Stimulated activated CD4-positive, alpha-beta T cell treated with anti-CD3 and anti-CD28 coated beads, TNF-alpha, amount 100 ng/mL, for 1 hour (primary cell): Measurements from ENCODE around the gene SPACA1.
"Not testable (repeated sequence)": the region's sequence is repeated elsewhere in the genome, so short reads cannot be mapped to it uniquely, and the experiment has no call there.

Source experiments
- DNase-seq, 3 donors: peaks; one replicate each; pipeline ENCODE4 v3.0.0-alpha.2; 2020; ENCODE audit warnings: low read depth in 3 of 3, low spot score in 1 of 3

SPACA1 gene, protein sequence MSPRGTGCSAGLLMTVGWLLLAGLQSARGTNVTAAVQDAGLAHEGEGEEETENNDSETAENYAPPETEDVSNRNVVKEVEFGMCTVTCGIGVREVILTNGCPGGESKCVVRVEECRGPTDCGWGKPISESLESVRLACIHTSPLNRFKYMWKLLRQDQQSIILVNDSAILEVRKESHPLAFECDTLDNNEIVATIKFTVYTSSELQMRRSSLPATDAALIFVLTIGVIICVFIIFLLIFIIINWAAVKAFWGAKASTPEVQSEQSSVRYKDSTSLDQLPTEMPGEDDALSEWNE

DNA sequence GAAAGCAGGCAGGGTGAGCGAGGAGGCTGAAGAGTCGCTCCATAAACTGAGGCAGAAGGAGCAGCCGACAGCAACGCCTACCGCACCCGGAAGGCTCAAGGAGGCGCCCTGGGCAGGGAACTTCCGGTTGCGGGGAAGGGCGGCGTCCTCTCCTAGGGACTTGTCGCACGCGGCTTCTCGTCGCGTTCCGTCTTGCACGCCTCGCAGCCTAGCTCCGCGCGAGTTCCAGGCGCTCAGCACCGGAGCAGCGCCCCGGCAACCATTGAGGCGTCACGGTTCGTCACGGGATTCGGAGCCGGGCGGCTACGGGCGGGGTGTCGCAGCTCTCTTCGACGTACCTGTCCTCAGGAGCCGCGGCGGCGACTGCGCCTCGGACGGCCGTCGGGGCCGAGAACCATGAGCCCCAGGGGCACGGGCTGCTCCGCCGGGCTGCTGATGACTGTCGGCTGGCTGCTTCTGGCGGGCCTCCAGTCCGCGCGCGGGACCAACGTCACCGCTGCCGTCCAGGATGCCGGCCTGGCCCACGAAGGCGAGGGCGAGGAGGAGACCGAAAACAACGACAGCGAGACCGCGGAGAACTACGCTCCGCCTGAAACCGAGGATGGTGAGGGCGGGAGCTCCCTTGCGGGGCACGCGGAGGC is at the start of gene SPACA1:
TSS of gene SPACA1 (plus strand) at position 332 of the 641 bp plus-strand sequence. CDS start at position 397, 65 bp downstream.
- DNase-seq = no peak

DNA sequence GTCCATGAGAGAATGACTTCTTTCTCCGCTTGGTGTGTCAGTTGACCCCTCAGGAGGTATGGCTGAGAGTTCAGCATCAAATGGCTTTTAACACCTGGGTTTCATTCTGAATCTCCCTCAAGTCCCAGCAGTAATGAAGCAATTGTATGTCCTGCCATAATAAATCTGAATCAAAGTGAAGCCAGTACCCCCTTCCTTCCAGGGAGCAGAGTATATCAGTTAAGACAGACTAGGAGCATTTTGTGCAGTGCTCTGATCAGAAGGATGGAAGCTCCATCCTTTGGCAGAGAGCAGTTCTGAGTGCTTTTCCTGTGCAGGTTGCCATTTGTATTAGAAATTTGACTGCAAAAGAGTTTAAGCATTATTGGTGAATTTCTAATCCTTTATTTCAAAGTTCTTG is 46.9 kb upstream of the SPACA1 start:
- no peak for DNase-seq

DNA sequence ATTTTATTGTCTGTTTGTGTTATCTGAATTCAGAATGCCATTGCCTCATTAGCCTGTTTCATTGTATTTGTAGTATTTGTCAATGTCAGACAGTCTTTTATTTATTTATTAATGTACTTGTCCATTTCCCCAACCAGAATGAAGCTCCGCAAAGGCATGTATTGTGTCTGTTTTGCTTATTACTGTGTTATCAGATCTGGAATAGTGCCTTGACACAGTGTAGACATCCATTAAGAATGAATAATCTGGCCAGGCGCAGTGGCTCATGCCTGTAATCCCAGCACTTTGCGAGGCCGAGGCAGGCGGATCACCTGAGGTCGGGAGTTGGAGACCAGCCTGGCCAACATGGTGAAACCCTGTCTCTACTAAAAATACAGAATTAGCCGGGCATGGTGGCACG is 46.4 kb upstream of the SPACA1 start:
- DNase-seq = not testable (repeated sequence)

DNA sequence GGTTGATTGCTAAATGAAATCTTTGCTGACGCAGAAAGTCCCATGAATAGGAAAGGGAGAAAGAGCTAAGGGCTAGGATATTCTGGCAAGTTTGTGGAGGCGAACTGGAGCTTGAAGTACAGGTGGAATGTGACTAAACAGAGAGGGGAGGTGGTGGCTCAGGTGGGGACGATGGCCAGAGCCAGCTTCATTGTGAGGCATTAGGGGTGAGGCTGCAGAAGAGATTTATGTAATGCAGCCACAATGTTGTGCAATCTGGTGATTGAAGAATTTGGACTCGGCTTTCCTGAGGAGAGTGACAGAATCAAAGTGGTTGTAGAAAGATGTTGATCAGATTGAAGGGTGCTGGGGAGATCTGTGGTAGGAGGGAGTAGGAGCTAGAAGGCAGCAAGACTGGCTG is 42.9 kb upstream of the SPACA1 start:
- no peak for DNase-seq

DNA sequence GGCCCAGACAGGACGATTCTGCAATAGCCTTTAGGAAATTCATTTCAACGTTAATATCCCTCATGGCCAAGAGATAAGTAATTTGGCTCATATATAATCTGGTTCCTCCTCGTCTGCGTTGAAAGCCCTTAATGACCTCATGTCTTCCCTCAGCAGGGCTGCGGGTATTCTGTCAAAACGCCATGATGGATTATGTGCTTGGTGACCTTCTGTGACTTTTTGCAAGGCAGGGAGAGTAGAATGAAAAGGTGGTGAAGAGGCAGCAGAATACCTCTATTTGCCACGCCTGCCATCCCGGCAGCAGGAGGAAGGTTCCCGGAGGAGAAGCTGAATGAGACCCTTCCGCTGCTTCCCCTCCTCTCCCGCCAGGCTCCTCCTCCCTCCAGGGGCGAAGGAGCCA is 41.1 kb upstream of the SPACA1 start:
- DNase-seq = no peak

DNA sequence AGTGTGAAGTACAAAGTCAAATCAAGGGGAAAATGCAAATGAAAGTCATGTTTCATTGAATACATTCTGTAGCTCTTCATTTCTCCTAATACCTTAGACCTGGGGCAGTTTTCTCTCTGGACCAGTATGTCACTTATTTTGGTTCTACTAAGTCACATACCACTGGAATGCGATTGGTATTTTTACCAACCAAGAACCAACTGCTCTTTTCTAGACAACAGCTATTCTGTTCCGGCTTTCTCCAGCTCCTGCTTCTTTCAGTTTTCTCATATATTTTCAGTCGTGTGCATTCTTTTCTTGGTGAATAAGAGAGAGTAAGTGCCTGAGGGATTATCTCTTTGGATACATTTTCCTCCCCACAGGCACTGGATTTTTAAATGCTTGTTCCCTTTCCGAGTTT is 39.2 kb upstream of the SPACA1 start:
- no peak for DNase-seq

DNA sequence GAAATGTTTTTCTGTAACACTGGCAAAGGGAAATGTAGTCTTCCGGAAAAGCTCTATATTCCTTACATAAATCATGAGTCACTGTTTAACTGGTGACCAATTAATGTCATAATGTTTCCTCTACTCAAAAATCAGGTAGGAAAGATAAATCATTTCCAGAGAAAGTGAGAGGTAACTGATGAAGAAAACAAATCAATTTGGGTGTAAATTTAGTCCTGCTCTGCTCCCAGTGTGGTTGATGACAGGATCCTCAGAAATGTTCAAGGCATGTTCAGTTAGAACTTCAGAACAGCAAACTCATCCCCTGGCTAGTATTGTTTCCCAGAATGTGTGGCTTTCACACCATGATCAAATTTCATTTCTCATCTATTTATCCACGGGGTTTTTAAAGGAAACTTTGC is 38.8 kb upstream of the SPACA1 start:
- DNase-seq = no peak

DNA sequence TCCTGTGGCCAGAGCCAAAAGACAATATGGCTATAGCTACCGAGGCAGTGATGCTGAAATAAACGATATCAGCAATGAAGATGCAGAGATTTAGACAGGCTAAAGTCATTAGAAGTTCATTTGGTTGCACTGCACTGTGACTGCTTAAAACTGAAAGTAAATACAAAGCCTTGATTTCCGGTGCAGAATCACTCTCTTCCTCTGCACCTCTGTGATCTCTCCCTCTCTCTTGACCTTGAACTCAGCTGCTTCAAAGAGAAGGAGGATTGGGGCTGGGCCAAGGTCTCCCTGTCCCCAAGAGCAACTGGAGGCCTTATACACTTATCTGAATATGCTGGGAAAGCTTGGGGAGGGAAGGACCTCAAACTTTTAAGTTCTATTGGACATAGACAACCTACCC is 34.6 kb upstream of the SPACA1 start:
- DNase-seq = no peak

DNA sequence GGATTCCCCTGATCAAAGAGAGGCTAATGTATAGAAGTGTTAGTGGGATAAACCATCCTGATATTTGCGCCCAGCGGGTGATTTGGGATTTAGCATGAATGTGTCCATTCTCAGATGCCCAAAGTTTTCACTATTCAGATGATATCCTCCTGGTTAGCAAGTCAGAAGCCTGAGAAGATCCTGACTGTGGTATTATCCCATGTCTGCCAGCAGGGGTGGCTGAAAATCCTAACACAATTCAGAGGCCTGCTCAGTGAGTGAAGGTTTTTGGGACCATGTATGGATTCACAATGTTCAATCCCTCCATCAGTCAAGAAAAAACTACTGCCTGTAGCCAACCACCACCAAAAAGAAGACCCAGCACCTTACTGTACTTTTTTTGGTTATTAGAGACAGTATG is 34.1 kb upstream of the SPACA1 start:
- DNase-seq = no peak

DNA sequence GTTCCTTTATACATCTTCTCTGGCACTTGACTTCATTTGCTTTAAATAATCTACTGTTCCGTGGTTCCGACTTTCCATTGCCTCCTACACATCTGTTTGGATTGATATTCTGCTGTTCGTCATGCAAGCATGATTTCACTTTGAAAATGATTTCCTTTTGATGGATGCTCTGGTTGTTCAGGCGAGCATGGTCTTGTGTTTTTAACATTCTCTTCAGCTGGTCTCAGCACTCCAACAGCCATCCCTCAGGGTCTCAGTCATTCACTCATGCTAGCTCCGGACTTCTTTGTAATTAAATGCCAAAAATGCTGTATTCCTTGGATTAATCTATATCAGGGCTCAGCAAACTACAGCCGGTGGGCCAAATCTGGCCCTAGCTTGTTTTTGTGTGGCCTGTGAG is 27.2 kb upstream of the SPACA1 start:
- DNase-seq = no peak

DNA sequence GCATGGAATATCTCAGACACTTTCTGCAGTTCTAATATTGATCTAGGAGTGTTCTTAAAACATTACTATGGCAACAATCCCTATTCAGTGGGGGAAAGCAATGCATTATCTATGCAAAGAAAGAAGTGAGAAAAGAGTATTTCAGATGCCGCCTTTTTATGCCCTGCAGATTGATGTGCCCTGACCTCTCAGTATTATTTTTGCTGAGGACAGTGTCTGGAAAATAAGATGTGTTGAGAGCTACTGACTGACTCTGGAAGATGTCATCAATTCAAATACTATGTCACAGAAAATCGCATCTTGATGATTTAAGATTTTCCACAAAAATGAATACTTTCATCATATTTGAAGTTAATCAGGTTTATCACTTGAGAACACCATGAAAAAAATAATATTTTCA is 22.9 kb upstream of the SPACA1 start:
- DNase-seq = no peak

DNA sequence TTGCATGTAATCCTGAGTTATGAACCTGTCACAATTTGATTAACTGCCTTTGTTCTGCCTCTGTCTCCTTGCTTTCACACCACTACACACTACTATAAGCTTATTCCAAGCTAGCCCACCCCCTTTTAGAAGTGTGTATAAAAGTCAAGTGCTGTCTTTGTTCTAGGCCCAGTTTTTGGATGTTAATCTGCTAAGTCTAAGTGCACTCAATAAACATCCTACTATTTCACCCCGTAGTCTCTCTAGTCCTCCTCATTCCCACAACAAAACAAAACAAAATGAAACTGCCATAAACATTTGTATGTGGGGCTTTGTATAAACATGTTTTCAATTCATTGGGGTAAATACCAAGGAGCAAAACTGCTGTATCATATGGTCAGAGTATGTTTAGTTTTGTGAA is 16.1 kb upstream of the SPACA1 start:
- no peak for DNase-seq

DNA sequence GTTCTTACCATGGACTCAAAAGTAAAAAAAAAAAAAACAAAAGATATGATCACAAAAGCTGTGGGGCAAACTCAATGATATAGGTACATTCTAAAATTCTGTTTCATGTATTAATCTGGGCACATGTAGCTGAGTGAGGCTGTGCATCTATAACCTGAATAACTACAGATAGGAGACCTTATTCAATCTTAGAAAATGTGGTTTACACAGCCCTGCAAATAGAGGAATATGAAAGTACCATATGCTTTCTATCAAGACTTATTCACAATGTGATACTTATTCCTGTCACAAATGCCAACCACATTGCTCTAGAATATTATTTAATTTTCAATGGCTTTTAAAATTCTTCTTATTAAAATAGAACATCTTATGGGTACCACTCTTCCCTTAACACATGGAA is 3.1 kb upstream of the SPACA1 start:
- DNase-seq = no peak

DNA sequence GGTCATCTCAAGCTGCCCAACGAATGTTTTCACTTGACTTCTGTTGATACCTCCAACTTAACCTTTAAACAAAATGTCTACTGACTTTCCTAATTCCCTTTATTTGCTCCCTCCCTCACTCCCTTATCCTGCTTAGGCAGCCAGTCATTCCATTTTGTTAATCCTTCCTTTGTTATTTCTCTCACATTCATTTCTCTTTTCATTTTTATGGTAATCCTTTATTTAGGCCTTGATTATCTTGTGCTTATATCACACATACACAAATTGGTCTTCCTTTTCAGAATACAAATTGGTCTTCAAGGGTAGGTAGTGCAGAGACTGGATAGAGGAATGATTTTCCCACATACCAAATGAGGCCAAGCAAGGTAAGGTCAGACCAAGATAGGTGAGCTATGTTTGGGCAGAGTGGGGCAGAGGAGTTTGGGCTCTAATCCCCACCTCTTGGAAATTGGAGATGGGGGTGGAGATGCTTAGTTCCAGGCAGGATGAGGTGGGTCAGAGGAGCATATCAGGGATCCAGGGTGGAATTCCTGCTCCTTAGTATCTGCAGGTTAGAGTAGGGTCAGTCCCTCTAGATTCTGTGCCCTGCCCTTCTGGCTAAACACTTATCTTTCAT is 2.0 kb upstream of the SPACA1 start:
- DNase-seq = no peak

DNA sequence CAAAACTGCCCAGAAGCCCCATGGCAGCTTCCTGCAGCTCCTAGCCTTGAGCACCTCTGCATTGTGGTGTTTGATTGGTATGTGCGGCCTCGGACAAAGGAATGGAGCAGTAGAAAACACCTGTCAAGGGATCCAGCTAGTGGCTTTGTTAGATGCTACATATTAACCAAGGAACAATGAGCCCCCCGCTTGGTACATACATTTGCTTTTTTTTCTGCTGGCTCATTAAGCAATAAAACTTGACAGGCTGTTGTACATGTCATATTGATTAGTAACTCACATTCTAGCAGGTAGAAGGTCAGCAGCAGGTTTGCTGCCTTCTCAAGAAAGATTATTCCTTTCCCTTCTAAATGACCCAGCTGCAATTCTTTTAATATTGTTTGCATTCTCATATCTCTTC is 937 bp downstream of the SPACA1 start:
- DNase-seq = no peak

DNA sequence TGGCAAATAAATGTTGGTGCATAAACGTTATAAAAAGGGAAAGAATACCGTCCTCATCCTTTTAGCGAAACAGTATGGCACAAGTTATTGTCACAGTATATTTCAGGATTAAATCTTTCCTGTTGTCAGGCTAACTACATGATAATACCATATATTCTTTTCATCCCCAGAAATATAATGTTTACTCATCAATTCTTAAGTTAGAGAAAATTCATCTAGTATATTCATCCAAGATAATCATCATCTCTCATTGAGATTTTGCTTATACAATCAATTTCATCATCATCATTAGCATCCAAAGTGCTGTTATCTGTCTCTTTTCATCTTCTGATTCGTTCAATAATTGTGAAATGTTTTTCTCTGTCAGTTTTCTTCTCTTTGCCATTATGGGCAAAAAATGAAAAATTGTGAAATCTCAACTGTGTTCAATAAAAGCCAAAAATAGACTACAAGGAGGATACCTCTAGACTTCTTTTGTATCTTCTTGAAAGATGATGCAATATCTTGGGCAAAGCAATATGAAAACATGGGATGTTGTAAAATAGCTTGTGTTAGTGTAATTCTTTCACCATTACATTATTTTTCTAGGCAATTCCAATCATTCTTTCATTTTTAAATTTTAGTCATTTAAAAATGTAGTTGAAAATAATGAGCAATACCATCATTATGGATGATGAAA is 2.6 kb downstream of the SPACA1 start:
- no peak for DNase-seq

DNA sequence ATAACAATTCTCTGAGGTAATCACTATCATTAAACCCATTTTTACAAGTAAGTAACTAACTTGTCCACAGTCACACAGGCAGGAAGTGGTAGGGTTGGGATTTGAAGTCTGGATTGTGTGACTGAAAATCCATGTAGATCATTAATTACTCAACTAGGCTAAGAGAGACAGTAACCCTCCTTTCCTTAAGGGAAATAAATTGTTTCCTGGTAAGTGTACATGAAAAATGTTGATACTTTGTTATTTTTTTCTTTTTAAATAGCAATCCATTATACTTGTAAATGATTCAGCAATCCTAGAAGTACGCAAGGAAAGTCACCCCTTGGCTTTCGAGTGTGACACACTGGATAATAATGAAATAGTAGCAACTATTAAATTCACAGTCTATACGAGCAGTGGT is 11.6 kb downstream of the SPACA1 start:
- no peak for DNase-seq

DNA sequence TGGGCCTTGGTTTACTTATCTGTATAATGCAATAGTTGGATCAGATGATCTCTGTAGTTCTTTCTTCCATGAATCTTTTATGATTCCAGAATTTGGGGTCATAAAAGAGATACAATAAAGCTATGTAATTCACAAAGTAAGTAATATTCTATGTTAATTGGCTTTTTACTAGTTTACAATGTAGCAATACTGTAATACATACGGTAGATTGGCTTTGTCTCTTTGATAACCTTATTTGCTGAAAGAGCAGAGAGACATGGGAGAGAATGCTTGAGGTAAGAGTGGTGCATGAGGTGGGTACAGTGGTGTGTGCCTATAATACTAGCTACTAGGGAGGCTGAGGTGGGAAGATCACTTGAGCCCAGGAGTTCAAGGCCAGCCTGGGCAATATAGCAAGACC is 14.7 kb downstream of the SPACA1 start:
- DNase-seq = no peak

DNA sequence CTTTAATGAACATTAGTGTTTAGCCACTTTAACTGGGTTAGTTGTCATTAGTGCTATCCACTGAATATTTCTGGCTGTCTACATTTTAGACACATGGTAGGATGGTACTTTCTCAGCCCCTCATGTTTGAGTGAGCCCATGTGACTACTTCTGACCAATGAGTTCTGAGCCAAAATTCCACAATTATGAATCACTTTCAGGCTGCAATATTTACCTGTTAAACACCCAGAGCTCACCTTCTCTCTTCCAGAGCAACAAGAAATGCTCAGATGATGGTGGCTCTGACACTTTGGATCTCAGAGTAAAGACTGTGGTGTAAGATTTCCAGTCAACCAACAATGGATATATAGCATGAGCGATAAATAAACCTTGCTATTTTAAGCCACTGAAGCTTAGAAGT is 24.8 kb downstream of the SPACA1 start:
- no peak for DNase-seq

DNA sequence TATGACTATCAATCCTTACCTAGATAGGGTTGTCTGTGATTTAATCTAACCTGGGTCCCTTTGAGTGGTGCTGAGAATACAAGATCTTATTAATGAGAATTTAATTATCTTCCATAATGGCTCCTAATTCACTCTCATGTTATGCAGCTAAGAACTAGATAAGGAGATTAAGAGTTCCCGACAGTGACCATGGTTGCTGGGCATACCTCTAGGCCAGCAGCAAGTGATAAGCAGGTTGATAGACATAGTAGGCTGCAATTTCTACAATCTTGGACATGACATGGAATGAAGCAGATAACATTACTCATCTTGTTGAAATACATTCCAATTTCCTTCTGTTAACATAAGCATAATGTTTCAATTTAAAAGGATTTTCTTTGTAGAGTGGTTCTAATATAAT is 27.1 kb downstream of the SPACA1 start:
- DNase-seq = no peak

DNA sequence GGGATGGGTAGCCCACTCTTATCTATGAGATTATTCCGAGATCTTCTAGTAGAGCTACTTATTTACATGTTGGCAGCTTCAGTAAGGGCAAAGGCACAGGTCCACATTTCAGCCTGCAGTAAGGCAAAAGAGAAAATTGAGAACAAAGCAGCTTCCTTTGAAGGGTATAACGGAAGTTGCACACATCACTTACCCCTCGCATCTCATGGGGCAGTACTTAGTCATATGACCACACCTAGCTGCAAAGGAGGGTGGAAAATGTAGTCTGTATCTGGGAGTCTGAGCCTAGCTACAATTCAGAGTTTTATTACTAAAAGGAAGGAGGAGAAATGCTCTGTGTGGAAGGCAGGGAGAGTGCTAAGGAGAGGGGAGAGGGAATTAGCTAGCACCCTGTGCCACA is 29.7 kb downstream of the SPACA1 start:
- no peak for DNase-seq

DNA sequence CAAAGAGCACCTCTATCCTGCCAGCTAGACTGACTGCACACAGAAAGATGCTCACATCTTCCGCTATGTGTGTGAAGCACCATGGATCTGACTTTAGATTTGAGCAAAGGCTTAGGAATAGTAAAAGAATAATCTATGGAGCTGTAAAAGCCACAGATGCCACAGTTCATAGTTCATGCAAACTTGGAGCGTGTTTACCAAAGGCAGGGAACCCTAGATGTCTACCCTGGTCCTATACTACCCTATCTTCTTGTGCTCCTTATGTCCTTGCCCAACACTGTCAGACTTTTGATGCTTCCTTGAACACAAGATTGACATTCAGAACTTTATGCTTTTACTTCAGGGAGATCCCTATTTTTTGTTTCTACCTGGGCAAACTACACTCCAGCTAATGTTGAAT is 39.2 kb downstream of the SPACA1 start:
- DNase-seq = no peak
